NCI-H69 (cell line): ENCODE measurements around the gene STX8.
A peak's percentile ranks its signal among the peaks of the same experiment; 100 is the strongest.

Experiments
- DNase-seq: peaks from one replicate; lab custom pipeline; 2025; lab: John Stamatoyannopoulos, UW

STX8 gene

DNA sequence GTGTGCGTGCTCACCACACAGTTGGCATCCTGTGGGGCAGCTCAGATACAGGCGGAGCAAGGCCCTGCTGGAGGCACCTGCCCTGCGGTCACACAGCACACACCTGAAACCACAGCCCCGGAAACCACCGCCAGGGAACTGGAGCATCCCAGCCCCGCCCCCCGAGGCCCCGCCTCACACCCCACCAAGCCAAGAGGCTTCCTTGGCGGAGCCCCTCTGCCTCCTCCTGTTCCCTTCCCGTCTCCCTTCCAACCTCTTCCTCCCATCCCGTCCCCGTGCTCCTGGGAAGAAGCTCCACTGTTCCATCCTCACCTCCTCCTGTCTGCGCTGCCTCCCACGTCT lies 348.9 kb downstream of the STX8 start:
- DNase-seq = no peak

DNA sequence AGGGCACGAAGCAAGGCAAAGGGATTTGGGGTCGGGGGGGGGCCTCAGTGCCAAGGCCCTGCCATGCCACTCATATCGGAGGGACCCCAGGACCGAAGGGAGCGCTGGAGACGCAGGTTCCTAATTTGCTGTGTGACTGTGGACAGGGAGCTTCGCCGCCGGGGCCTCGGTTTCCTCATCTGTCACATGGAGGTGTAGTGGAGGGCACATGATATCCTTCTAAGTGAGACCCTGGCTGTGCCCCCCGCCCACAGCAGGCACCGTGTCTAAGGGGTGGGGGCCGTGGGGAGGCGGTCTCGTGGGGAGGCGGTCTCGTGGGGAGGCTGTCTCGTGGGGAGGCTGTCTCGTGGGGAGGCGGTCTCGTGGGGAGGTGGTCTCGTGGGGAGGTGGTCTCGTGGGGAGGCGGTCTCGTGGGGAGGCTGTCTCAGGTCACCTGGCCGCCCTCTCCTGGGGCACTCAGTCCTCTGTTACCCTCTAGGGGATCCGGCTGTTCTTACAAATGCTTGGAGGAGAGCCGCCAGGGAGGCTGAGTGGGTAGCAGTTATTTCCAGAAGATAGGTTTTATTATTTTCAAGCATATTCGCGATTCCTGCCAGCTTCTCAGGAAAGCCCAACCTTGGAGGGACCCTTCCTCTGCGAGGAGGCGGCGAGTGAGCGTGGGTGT lies 349.4 kb downstream of the STX8 start:
- no peak for DNase-seq

DNA sequence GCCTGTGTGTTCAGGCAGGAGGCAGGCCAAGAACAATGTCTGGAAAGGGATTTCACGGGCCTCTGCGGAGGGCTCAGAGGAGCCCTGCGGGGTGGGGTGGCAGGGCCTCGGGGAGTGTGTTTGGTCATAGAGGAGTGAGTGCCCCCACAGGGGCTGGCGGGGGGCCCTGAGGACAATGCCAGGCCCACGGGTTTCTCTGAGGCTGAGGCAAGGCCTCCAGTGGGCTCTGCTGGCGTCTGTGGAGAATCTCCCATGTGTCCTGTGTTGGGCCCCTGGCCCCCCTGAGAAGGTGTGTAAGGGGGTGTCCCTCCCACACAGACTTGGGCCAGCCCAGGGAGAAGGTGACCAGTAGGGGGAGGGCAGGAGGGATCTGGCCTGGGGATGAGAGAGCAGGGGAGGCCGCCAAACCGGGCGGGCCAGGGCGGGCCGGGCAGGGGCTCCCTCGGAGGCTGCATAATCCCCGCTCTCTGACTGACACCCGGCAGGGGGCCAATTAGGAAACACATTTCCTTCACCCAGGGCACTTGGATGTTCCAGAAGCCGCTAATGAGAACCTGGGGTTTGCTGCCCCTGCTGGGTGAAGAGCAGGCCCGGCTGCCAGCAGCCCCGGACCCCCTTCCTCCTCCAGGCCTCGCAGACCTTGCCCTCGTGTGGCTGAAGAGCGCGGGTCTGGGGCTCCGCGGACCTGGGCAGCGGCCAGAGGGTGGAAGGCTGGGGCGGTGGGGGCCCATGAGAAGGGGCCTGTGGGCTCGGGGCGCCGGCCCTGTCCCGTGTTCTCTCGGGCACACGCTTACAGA lies 350.1 kb downstream of the STX8 start:
- no peak for DNase-seq

DNA sequence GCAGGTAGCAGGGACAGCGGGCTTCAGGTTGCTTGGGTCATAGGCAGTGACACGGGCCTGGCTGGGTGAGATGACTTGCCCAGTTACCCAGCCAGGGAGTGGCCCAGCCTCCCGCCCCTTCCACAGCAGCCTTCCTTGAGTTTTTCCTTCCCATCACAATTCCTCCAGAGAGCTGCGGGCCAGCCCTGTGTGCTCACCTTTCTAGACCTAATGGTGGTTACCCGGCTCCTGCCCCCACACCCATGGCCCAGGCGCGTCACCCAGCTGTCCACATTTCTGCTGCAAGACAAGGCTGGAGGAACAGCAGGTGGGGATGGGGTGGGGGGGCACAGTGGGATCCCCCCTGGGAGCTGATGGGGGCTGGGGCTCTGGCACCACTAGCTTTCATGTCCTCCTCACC lies 351.1 kb downstream of the STX8 start:
- no peak for DNase-seq

DNA sequence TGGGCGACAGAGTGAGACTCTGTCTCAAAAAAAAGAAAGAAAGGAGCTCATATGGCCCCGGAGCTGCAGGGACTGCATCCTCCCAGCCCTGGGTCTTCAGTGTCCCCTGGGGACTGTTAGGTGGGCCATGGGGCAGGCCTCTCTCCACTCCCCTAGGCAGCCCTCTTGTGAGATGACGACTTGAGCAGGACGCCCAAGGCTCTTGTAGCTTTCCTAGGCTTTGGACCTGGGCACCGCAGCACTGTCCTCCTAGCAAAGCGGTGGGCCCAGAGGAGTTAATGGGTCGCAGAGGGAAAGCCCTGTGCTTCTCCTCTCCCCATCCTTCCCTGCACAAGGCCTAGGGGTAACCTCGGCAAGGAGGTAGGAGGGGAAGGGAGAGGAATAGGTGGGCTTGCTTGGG lies 352.1 kb downstream of the STX8 start:
- DNase-seq = no peak

DNA sequence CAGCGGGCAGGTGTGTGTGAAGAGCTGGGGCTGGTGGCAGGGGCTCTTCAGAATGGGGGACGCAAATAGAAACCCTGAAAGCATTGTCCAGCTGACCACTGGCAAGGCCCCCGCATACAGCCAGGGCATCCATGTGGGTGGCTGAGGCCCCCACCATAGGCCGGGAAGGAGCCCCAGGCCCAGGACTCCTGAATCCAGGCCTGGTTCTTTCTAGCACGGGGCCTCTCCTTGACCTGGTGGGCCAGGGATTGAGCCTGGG lies 353.8 kb downstream of the STX8 start:
- no peak for DNase-seq

DNA sequence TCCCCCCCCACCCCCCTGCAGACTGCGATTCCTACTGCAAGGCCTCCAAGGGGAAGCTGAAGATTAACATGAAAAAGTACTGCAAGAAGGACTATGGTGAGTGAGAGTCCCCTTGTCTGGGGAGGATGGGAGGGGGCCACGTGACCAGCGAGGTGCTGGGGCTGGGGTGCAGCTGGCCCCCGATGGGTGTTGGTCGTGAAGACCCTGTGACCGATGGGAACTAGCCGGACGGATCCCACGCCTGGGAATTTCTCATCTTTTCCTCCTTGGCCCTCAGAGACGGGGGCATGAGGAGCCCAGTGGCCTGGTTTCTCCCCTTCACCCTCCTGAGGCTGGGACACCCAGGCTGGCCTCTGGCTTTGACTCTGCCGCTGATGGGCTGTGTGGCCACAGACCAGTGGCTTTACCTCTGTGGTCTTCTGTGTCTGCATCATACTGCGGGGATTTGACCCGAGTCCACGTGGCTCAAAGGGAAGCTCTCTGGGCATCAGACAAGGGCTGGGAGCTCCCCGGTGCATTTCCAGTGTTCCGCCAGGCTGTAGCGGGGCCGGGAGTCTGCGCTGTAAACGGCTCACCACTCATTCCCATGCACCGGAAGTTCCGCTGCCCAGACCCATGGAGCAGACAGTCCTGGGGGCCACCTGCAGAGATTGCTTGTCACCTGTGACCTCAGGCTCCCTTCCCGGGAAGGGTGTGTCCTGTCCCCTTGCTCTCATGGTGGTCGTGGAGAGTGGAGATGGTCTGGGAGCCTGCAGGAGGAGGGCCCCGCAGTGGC lies 354.3 kb downstream of the STX8 start:
- no peak for DNase-seq

DNA sequence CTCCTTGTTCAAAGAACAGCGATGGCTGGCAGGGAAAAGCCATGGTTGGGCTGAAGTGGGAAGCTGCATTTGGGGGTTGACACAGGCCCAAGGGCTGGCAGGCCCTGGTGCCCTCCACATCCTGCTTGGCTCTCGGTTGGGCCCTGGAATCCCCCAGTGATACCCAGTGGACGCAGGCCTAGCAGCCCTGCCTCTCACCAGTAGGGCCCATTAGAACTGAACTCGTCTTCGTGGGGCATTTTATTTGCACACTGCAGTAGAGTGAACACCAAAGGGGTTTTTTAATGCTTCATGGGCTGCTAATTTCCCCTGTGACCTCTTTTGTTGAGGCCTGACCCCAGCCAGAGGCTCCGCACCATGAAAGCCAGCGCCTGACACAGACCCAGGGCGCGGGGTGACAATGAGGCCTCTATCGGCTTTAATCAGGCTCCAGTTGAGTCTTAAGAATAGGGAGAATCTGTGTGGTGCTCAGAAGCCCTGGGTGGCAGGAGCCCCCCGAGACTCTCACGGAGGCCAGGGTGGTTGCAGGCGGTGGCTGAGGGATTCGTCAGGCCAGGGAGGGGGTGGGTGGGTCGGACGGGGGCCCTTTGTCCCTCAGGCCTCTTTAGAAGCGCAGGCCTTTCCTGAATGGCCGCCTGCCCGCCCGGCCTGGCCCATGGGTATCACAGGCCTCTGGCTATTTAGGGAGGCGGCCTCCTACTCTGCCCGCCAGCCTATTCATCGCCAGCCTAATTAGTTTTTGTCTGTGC lies 355.0 kb downstream of the STX8 start:
- DNase-seq = no peak

DNA sequence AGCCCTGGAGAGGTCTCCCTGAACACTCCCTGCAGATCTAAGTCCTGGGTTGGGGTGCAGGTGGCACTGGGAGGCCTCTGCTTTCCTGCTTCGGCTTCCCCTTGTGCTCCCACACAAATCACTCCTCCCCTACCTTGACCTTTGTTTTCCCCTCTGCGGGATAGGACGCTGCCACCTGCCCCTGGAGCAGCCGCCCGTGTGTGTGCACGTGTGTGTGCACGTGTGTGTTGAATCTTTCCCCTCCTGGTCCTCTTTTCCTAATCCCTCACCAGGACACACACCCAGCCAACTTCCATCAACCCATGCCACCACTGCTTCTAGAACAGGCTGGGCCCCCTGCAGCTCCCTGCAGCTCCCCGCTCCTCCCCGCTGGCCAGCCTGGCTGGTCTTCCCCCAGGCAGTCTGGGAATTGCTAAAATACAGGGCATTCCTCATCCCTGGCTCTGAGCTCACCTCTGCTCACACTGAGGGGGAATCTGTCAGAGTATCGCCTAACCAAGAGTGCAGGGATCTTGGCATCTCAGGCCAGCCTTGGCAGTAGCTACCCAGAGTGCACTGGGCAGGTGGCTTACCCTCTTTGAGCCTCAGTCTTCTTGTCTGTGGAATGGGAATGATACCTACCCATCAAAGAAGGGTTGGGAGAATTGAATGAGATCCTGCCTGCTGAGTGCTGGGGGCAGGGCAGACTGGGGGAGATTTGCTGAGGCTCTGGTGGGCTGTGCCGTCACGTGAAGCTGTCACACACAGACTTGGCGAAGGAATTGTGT lies 355.8 kb downstream of the STX8 start:
- no peak for DNase-seq

DNA sequence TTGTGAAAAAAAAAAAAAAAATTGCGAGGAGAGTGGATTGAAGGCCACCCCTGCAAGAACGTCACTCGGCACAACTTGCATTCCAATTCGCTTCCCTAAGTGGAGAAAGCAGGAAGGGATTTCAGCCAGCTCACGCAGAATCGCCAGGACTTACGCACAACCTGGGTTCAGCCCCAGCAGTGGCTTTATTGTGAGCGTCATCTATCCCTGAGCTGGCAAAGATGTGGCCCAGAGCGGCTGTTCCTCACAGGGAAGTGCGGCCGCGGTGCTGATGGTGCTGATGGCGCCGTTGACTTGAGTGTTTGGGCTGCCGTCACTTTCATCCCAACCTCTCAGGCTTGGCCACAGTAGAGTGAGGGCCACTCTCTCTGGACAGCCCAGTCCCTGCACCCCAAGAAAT lies 356.7 kb downstream of the STX8 start:
- no peak for DNase-seq

DNA sequence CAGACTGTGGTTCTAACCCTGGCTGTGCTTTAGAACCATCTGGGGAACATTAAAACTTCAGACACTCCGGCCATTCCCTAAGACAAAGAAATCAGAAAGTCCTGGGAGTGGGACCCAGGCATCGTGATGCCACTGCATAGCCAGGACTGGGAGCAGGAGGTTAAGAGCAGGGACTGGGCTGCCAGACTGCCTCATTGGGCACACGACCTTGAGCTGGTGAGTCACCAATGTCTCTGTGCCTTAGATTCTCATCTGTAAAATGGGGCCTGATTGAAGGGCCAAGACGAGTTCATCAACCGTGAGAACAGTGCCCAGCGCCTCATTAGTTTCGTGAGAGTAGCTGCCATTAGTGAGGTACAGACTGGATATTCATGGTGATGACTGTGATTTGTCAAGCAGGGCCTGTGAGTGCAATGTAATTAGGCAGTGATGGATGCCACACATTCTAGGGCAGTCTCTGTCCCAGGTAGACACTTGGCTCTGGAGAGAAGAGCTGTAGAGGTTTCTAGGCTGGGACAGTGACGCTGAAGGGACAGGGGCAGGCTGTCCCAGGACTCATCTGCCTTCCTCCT lies 357.5 kb downstream of the STX8 start:
- DNase-seq = no peak

DNA sequence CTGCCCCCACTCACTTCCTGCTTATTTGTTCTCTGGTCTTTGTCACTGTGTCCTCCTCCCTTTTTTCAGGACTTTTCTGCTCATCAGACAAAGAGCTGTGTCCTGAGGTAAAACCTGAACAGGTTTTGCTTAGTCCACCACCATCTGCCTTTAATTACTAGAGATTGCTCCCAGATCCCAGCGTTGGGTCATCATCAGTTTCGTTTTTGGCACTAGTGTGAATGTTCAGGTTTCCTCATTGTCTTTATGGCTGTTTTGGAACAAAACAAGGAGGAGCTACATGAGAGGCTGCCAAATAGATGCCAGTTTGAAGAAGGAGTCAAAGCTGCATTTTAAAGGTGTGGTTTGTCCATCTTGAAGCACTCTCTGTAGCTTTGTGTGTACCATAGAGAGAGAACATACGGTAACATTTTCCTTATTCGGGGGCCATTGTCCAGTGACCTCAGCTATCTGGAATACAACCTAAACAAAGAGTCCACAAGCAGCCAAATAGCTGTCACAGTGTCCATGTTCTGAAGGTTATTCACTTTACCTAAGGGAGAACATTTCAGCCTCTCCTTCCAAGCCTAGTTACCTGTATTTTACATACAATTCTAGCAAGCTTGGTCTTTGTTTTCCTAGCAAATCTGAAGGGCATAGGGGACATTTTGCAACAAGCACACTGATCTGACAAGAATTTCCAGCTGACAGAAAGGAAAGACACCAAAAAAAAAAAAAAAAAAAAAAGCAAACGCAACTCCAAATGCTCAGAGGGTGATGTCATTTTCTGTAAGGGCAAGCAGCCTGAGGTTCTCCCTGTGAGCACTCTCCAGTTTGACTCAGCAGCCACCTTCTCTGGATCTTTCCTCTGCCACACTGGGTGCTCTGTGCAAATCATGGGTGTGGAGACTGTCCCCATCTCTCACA lies 358.2 kb downstream of the STX8 start:
- peak; percentile 0 for DNase-seq

DNA sequence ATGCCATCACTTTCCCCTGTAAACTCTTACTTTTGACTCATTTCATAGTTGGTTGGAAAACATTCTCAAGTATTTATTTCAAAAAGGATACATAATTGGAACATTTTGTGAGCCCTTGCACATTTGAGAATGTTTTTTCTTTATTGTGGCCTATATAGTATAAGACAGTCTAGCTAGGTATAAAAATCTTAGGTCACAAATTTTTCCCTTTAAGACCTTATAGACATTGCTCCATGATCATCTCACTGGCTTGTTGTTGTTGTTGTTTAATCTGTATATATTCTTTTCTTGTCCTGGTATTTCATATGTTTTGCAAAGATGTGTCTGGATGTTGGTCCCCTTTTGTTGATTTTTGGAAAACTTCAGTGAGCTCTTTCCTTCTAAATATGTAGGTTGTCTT lies 360.2 kb downstream of the STX8 start:
- DNase-seq = no peak

DNA sequence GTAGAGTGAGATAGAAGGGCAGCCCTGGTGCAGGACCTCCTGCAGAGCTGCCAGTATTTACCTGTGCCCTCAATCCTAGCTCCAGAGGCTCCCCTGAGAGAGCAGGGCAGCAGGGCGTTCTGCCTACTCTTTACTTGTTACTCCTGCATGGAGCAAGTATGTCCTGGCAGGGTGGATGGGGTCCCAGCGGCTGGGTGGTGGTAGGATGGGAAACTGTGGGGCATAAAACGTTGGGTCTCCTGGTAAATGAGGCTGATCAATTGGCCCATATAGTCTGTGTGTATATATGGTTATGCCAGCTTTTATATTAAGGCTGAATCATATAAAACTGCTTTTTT lies 362.3 kb downstream of the STX8 start:
- no peak for DNase-seq

DNA sequence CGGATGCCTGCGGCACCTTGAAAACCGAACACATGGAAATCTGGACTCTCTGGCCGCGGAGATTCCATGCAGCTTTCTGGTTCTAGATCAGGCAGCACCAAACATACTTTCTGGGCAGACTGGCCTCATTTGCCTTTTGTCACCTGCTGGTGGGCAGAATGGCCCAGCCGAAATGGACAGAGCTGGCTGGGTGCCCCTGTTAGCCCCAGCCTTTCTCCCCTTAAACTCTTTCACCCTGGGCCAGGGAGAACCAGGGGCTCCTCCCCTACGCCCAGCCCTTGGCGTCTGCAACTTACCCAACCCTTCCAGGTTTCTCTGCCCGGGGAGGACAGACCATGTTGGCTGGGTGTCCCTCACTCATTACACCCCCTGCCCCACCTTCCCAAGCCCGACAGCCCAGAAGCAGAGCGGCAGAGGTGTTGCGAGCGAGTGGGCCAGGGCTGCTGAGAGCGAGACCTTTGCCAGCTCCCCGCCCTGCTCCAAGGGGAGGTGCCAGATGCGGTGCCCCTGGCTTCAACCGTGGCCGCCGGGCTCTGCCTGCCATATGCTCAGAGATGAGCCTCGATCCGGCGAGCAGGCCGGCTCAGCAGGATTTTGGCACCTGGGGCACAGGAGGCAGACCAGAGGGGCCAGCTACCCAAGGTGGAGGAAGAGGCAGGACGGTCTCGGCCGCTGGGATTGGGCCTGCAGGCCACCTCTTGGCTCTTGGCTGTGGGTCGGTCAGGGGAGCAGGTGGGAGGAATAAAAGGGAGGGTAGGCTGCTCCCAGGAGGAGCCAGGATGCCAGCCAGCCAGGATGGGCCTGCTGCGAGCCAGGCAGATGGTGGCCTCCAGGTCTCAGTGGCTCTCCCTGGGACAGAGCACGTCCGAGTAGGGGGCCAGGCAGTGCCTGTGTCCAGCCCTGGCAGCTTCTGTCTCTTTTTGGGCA lies 363.0 kb downstream of the STX8 start:
- DNase-seq = no peak

DNA sequence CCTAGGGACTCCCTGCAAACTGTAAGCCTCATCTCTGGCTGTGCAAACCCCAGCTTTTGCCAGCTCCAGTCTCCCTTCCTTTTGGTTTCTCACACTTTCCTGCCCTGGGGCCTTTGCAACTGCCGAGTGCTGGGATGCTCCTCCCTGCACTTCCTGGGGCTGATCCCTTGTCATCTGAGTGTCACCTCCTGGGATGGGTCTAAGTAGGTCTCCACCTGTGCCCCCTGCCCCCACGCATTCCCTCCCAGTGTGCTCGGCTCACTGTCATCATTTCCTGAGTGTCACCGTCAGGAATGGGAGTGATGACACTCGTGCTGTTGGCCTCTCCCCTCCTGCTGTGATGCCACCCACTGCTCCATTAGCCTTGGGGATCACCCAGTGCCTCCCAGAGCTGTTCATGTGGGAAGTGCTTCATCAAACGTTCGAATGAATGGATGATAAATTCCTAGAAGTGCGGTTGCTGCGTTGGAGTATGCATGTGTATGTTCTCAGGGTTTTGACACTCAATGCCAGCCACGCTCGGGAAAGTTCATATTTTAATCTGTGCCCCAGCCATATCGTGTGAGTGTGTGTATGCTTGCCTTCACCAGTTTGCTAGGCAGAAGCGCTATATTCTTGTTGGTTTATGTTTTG lies 364.4 kb downstream of the STX8 start:
- no peak for DNase-seq

DNA sequence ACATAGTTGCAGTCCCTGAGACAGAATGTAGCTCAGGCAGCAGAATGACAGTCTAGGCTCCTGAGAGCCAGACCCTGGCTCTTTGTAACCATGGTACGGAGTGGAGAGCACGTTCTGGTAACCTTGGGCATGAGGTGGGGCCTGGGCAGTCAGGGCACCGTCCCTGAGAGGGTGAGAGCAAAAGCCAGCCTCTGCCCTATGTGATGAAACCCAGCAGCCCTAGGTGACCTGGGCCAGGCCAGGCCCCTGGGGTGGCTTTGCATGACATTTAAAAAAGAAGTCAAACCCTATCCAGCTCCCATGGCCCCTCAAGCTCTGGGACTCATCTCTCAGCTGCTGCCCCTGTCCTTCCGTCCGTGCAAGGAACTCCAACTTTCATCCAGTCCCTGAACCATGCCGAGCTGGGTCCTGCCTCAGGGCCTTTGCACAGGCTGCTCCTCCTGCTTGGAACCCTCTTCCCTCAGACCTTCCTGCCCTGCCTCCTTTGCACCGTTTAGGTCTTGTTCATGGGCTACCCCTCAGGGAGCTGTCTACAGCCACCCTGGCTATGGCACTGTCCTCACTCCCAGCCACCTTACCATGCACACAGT lies 365.7 kb downstream of the STX8 start:
- DNase-seq = no peak

DNA sequence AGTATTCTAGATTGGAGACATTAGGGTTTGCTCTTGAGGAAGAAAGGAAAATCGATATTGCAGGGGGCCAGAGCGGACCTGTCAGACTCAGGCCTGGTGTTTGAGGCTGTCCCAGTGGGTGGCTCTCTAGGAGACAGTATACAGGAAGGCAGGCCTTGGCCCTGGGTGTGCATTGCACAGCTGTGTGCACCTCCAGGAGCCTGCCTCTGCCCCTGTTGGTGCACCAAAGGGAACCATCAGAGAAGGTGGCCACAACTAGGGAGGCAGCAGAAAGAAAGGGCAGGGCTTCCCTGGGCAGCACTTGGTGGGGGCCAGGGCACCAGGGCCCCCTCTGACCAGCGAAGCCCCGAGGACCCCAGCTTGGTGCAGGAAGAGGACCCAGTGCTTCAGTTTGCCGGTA lies 366.3 kb downstream of the STX8 start:
- DNase-seq = no peak
